GM19035 (cell line): ENCODE measurements around the gene LAMB4.

Experiments used
- ATAC-seq: cut with Tn5 transposase; IDR thresholded peaks from one replicate; pipeline ENCODE4 v1.9.1; 2021; ENCODE audit not compliant: unreplicated experiment

LAMB4 gene

DNA sequence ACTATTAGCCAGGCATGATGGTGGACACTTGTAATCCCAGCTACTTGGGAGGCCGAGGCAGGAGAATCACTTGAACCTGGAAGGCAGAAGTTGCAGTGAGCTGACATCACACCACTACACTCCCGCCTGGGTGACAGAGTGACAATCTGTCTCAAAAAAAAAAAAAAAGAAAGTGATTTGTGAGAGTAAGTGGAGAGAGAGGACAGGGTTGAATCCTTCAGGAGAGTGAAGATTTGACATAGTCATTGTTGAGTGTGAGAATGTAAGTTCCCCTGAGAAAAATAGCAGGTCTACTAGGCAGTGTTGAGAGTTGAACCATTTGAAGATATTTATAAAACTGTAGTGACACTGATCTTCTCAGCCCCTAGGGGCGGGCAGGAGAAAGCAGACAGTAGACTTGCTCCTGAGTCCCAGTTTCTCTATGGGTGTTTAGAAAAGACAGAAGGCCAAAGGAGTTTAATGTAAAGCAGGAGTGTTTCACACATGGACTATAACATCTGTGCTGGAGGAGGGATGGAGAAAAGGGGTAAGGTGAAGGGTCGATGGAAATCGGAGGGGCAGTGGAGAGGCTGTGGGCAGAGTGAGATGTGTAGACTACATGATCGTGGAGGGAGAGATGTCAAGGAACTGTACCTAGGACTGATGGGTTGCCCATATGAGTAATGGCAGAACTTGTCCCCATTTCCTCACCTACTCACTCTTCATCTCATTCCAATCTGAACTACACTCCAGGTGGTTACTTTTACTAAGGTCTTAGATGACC, 13.7 kb upstream of the LAMB4 start:
- no peak for ATAC-seq

DNA sequence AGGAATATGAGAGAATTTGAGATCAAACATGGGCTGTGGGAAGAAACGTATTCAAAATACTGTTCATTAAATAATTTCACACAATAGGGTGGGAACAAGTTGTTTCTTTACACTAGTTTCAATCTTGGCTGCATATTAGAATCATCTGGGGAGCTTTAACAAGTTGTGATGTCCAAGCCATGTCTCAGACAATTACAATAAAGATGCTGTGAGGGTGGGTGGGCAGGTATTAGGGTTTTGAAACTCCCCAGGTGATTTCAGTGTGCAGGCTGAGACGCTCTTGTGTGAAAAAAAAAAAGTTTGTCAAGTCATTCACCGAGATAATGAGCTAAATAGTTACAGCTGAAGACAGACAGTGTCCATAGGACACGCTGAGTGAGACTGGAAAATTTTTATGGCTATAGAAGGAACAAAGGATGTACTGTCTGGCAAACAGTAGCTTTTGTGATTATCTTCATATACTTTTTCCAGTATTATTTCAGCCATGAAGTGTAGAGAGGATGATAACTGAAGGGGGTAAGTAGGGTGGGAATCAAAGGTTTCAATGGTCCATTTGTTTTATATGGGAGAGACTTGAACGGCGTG, 12.6 kb upstream of the LAMB4 start:
- no peak for ATAC-seq

DNA sequence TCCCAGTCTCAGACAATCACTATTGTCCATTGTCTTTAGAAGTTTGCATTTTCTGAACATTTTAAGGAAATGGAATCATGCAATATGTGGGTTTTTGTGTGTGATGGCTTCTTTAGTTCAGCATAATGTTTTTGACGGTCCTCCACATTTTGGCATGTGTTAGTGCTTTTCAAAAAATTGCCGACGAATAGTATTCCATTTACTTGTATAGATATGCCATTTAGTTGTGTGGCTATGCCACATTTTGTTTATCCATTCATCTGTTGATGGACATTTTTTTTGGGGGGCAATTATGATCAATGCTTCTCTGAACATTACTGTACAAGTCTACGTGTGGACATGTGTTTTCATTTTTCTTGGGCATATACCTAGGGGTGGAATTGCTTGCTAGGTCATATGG, 12.0 kb upstream of the LAMB4 start:
- no peak for ATAC-seq

DNA sequence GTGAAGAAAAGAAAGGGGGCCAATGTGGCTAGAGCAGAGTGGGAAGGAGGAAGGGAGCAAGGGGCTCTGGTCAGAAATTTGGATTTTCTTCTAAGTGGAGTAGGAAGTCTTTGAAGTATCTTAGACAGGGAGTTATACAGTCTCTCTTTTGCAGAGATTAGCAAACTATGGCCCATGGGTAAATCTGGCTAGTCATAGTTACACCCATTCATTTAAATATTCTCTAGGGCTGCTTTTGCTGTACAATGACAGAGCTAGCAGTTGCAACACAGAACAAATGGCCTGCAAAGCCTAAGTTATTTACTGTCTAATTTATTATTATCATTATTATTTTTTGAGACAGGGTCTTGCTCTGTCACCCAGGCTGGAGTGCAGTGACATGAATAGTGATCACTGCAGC, 10.5 kb upstream of the LAMB4 start:
- no peak for ATAC-seq

DNA sequence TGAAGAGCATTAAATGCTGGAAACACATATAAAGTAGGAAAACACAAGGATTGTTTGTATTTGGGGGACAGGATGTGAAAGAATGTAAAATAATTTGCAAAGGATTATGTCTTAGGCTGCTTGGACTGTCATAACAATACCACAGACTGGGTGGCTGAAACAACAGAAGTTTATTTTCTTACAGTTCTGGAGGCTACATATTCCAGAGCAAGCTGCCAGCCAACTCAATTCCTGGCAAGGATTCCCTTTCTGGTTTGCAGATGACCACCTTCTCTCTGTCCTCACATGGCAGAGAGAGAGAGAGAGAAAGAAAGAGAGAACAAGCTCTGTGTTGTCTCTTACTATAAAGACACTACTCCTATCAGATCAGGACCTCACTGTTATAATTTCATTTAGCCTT, 8.8 kb upstream of the LAMB4 start:
- ATAC-seq: no peak

DNA sequence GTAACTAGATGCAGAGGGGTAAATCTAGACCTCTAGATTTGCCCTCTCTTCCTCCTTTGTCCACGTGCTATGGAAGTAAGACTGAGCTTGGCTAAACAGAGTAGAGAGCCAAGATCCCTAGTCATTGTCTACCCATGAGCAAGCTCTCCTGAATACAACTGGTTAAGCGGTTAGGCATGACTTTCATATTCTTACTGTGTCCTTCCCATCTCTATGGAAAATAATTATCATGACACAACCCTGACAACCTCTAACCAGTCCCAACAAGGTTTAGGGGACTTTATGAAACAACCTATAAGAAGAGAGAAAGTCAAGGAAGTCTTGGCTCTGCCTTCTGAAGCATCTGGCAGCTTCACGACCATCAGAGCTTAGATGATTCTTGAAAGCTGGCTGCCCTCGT, 7.8 kb upstream of the LAMB4 start:
- ATAC-seq: no peak

DNA sequence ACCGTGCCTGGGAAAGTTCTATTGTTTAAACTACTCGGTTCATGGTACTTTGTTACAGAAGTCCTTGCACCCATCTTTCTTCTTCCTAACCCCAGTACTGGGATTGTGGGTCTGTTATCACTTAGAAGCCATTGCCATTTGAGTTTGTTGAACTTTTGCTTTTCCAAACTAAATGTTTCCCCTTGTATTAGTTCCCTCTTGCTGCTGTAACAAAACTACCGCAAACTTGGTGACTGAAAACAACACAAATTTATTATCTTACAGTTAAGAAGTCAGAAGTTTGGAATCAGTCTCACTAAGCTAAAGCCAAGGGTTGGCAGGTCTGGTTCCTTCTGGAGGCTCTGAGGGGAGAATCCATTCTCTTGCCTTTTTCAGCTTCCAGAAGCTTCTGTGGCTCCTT, 6.9 kb upstream of the LAMB4 start:
- ATAC-seq: no peak

DNA sequence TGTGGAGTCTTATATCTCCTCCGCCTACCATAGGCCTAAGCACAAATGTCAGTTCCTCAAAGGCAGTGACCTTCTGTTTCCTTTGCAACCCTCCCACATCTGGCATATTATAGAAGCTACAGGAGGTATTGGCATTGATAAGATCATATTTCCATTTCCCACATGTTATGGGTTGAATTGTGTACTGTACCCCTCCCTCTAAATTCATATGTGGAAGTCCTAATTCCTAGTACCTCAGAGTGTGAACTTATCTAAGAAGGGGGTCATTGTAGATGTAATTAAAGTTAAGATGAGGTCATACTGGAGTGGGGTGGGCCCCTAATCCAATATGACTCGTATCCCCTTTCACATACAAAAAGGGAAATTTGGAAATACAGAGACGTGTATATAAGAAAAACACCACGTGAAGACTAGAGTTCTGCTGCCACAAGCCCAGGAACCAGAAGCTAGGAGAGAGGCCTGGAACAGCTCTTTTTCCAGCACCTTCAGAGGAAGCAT, 6.1 kb upstream of the LAMB4 start:
- ATAC-seq: peak; percentile 36

DNA sequence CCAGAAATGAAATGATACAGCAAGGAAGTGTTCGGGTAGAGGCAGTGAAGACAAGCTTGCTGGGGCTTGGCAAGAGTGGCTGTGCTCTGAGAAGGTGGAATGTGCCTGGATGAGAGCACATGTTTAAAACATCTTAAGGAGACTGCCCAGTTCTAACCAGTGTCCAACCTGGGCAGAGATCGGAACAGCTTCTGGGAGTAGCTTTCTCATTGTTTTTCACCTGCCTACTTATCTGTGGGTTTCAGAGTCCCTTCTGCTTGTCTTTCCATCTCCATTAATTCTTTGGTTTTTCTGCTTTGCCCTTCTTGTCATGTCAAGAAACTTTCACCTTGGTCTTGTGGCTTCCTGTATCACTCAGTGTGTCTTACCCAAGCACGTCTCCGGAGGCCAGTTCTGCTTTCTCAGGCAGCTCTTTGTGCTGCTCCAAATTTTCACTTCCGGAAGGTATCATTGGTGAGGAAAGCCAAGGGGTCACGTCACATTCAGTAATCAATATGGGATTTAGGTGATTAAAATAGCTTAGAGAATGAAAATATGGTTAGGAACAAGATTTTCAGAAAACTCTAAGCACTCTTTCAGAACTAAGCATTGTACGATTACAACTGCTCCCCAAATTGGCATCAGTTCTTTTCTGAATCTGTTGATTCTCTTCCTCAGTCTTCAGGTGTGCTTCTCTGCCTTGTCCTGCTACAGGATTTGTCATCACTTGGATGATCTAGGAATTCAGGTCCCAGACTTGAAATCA, 5.5 kb upstream of the LAMB4 start:
- peak; percentile 98 for ATAC-seq

DNA sequence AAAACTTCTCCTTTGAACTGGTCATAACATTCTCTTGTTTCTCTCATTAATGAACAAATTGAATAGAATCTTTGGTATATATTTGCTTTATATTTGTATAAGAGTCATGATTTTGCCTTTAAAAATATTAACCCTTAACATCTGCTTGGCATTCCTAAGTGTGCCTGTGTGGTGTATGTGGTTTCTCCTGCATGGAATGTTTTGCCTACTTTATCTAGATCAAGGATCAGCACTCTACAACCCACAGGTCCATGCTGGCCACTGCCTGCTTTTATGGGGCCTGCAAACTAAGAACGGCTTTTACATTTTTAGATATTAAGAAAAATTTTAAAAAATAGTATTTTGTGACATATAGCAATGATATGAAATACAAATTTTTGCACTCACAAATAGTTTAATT, 4.3 kb upstream of the LAMB4 start:
- no peak for ATAC-seq

DNA sequence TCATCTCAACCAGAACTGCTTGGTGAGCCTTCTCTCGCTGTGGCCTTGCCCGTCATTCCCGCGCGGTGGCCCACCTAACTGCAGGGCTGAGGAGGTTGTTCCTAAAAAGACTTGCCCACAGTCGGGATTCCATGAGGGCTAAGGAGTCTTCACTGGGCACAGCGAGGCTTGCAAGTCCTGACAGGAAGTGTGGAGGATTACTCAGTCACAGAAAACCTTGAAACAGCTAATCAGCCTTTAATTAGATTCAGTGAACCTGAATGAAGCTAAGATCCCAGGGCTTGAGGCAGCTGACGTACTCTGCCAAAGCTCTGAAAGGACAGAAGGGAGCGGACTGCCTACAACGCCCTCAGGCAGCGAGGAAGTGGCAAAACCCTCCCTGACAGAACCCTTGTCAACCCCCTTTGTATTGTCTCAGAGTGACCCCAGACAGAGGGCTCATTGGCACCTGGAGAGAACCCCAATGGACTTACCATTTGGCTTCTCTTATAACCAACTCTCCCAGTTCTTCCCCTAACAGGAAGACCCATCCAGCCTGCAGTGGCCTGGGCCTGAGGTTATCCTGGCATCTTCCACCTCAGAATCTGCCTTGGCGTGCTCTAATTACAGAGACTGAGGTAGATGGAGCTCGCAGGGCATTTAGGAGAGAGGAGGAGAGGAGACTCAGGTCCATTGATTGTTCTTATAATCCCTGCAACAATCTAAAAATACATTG, 2.5 kb upstream of the LAMB4 start:
- no peak for ATAC-seq

DNA sequence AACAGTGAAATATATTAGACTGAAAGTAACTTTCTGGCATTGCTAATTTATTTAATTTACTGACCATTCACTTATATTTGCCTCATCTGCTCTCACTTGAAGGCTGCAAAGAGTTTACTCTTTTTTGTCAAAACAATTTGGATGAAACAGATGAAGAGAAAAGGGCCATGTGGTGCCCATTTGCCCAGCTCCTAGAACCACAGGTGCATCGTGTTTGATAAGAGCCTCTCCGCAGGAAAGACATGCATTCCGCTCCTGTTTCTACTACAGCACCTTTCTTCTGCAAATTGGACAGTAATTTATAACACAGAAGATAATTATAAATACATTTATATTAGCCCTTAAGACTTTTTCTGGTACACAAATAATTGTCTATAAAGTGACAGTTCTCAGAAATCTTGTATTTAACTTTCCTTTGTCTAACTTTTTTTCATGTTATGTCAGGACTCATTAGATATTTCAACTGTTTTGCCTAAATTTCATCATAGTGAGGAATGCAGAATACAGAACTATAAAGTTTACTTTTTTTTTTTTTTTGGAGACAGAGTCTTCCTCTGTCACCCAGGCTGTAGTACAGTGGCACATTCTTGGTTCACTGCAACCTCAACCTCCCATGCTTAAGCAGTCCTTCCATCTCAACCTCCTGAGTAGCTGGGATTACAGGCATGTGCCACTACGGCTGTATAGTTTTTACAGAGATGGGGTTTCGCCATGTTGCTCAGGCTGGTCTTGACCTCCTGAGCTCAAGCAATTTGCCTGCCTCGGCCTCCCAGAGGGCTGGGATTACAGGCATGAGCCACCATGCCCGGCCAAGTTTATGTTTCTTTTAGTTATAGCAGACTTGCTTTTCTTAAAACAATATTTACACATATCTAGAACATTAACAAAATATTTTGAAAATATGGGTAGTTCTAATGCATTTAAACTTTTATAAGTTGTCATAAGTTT, 869 bp downstream of the LAMB4 start:
- ATAC-seq: no peak

DNA sequence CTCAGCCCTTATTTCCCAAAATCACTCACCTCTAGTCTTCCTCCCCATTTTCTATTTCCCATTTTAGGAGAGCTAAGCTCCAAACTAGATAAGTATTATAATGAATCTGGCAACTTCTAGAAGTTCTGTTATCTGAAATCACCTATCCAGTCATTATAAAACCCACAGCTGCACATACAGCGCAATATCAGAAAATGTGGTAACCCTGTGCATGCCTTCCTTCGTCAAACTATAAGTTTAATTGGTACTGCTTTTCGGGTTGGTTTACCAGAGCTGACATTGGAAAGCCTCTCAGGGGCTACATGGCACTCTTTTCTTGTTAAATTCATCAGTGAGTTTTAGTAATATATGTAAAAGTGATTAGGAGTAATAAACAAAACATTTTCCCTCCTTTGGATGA, 1.6 kb downstream of the LAMB4 start:
- ATAC-seq: no peak

DNA sequence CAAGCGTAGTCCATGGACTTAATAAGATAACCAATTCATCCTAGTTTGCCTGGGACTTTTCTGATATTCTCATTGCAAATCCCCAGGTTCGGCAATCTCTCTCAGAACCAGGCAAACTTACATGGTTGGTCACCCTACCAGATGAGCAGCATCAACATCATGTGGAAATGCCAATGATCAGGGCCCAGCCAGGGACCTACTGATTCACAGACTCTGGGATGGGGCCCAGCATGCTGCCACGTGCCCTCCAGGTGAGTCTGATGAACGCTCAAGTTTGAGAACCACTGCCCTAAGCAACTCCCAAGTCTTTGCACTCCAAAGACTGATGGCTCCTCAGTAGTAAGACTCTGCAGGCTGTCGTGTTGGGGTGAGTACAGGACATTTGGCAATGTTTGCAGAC, 2.7 kb downstream of the LAMB4 start:
- ATAC-seq: no peak

DNA sequence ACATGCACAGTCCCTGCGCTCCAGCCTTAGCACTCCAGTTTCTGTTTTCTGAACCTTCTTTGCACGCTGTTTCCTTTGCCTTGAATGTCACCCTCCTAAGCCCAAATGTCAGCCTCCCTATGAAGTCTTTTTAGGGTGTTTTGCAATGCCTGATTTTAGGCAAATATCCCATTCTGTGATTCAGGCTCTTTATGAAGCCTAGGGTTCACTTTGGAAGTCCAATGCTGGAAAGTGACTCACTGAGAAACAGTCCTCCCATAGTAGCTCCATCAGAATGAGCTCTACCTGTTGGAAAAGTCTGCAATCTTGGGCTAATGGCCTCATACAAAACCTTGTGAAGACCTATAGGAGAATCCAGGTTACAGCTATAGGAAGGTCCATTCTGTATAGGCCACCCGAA, 5.3 kb downstream of the LAMB4 start:
- ATAC-seq: no peak

DNA sequence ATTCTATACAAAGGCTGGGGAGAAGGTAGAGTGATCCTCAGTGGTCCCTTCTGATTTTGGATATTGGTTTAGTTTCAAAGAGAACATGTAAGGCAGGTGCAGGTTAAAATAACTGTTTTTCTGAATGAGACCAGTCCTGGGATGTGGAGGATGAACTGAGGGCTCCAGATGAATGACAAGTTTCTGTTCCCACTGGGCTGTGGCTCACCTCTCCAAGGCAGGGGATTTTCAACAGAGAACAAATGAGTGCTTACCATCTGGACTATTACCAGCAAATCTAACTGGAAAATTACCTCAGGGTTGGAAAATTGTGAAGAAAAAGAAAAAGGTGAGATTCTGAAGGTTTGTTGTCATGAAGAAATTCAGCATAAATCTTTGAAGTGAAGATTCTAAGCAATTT, 8.0 kb downstream of the LAMB4 start:
- no peak for ATAC-seq

DNA sequence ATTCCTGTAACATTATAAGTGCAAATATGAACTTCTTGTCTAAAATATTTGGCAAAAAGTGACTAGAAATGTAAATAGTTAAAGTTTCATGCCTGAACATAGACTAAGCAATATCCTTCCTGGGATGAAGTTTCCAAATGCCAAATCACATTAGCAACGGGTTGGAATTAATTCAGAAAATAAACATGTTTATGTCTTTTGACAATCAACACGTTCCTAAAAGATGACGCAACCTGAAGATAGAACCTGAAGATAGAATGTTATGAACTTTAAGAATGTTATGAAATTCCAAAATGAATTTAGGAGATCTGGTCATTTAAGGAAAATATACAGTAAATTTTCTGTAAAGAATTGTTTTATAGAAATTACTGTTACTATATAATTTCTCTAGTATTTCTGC, 9.2 kb downstream of the LAMB4 start:
- no peak for ATAC-seq

DNA sequence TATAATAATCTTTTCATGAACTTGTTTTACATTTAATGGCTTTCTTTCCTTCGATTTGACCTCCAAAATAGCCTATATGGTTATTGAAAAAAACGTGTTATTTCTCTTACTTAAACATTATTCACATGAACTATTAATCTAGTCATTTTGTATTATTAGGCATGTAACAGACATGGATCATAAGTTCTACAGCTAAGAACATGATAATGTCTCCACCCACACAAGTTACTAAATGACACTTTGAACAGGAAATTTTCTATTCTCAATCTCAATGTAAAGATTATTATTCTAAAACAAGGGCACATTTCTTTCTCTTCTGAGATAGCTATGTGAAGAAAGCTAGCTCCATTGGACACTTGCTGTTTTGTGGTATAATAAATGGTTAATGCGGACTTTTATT, 10.0 kb downstream of the LAMB4 start:
- ATAC-seq: no peak

DNA sequence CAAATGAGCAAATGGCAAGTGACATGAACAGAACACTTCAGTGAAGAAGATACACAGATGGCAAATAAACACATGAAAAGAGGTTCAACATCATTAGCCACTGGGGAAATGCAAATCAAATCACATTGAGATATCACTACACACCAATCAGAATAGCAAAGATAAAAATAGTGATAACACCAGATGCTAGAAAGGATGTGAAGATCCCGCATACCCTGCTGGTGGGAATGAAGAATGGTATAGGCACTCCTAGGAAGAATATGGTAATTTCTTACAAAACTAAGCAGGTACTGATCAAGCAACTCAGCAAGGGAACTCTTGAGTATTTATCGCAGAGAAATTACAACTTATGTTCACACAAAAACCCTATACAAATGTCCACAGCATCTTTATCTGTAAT, 11.2 kb downstream of the LAMB4 start:
- ATAC-seq: no peak

DNA sequence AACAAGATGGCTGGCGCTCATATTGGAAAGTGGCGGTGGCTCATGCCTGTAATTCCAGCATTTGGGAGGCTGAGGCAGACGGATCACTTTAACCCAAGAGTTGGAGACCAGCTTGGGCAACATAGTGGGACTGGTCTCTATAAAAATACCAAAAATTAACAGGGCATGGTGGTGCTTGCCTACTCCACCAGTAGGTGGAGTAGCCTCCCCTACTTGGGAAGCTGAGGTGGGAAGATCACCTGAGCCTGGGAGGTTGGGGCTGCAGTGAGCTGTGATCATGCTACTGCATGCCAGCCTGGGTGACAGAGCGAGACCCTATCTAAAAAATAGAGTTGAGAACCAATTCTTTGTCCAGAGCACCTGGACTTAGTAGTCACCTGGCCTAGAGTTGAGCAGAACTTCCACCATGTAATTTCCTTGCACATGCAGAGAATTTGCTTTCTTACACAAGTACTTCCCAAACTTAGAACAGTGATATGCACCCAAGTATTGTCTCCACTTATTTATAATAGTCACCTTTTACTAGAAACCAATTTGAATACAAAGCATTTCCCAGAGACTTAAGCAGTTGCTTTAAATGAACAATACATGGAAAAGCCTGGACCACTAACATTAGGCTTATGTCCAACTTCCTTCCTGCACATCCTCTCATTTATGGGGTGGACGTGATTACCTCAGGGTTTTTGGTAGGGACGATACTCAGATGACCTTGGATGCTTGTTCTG, 15.9 kb downstream of the LAMB4 start:
- ATAC-seq: peak; percentile 70
